ENCODE measurements around the gene XPA.

GRCh38 chr9:97695390-97695789, 1.8 kb downstream of the XPA start:
- no peak for TF ChIP-seq REST (IDR thresholded peaks at IDR 0.05)
- TF ChIP-seq POLR2A (IDR thresholded peaks at IDR 0.05; ENCODE audit: low read length) = no peak
- no peak for TF ChIP-seq CTCF (IDR thresholded peaks at IDR 0.05)
- no peak for TF ChIP-seq PBX3 (IDR thresholded peaks at IDR 0.05)
- no peak for TF ChIP-seq JUN (IDR thresholded peaks at IDR 0.05)
- no peak for TF ChIP-seq MAX (IDR thresholded peaks at IDR 0.05)
- no peak for TF ChIP-seq EP300 (IDR thresholded peaks at IDR 0.05)
- no peak for TF ChIP-seq JUNB (IDR thresholded peaks at IDR 0.05)
- no peak for TF ChIP-seq ELK1 (IDR thresholded peaks at IDR 0.05; ENCODE audit: low read depth, low read length)
